Measurements from ENCODE around the gene NCOA1. TPM values are rescaled to one million over a fixed set of nuclear protein-coding genes. Genes with fewer than 3 reads are reported as not detected.

Gene NCOA1
- total and polyA plus RNA-seq, 2 of the 4 experiments (the other 2 are of a cell fraction), result 6.7 to 11.3 TPM

GRCh38 chr2:24650997-24651642 lies 160.1 kb downstream of the NCOA1 start:
- Histone ChIP-seq H4K20me1 (ENCODE audit: insufficient read depth, low read length) (no peaks in the 10 kb centered on the region), H3K4me1 (ENCODE audit: control insufficient read depth, insufficient read depth, low read length) (no peaks in the 10 kb centered on the region), H3K14ac (replicated peaks; ENCODE audit: low read depth, low read length) (no peak overlapping the region), H3K79me1 (ENCODE audit: low read depth in 1 of 2, low read length in 2 of 2) (no peaks in the 10 kb centered on the region; a peak in 1 of 4 replicates), H2BK120ac (ENCODE audit: low read depth, low read length) (no peak overlapping the region), H2AK9ac (replicated peaks; ENCODE audit: low read depth, low read length, poor library complexity) (no peak overlapping the region), H3K27me3 (ENCODE audit: control insufficient read depth, insufficient read depth, low read length) (no peaks in the 10 kb centered on the region), H4K91ac (ENCODE audit: insufficient read depth, low read depth, low read length) (no peak overlapping the region), H2BK15ac (ENCODE audit: low read depth, low read length) (no peak overlapping the region), H3K18ac (ENCODE audit: low read depth, low read length) (no peak overlapping the region), H3K9me3 (ENCODE audit: control insufficient read depth, insufficient read depth, low read length) (no peaks in the 10 kb centered on the region), H2AK5ac (ENCODE audit: low read depth, low read length) (no peak overlapping the region), H3K27ac (ENCODE audit: insufficient read depth, low read length) (no peak overlapping the region), H2BK5ac (ENCODE audit: low read depth, low read length, poor library complexity, severe bottlenecking) (no peak overlapping the region), H2AFZ (replicated peaks; ENCODE audit: low read length, poor library complexity) (no peak overlapping the region), H3K9ac (ENCODE audit: low read depth, low read length) (no peak overlapping the region), H3K23ac (ENCODE audit: low read depth, low read length) (no peak overlapping the region), H2BK20ac (ENCODE audit: low read depth, low read length) (no peak overlapping the region), H3K9me1 (ENCODE audit: insufficient read depth, low read length) (no peaks in the 10 kb centered on the region), H3K56ac (ENCODE audit: extremely low read depth, insufficient read depth, low read length) (no peak overlapping the region), H3K4me2 (ENCODE audit: low read depth, low read length) (no peak overlapping the region), H3K36me3 (ENCODE audit: control insufficient read depth, insufficient read depth, low read length) (no peaks in the 10 kb centered on the region), H4K5ac (ENCODE audit: low read depth, low read length) (no peak overlapping the region), H4K8ac (ENCODE audit: low read depth in 2 of 2, low read length in 2 of 2) (no peak overlapping the region), H3K4me3 (ENCODE audit: insufficient read depth, low read depth, low read length) (no peak overlapping the region), H3K4ac (ENCODE audit: low read depth, low read length) (no peak overlapping the region)
- TF ChIP-seq MXI1 (IDR thresholded peaks at IDR 0.05; ENCODE audit: borderline replicate concordance, low read depth, low read length) (no peak), NFE2L2 (IDR thresholded peaks at IDR 0.05; ENCODE audit: low read depth, low read length) (no peak), MAFK (IDR thresholded peaks at IDR 0.05; ENCODE audit: low read depth, low read length) (no peak), CHD1 (IDR thresholded peaks at IDR 0.05; ENCODE audit: low read depth, low read length) (no peak), MAZ (IDR thresholded peaks at IDR 0.05; ENCODE audit: borderline replicate concordance, low read depth, low read length) (no peak), CEBPB (IDR thresholded peaks at IDR 0.05; ENCODE audit: low read depth, low read length) (0 out of 2 replicates have a peak, but pooled peaks have one; percentile 24), POLR2A (IDR thresholded peaks at IDR 0.05; ENCODE audit: low read depth, low read length) (no peak), CTCF (conservative IDR thresholded peaks at IDR 0.05; ENCODE audit: low read depth, low read length) (no peak)
- ChIA-PET POLR2A (ENCODE audit: unreplicated experiment) (no interaction called here), CTCF (no interaction called here)
- in situ Hi-C loops (cut with MboI; ENCODE audit: low sequenced_read_pairs) (no loop called here), intact Hi-C loops (cut with micrococcal nuclease) (loop anchor here (5.0 kb wide), 1 partner anchor 59 kb away; no protein-coding TSS in a partner anchor), dilution Hi-C loops (cut with HindIII; ENCODE audit: low sequenced_read_pairs, unreplicated experiment) (no loop called here)
- BruUV-seq (replicated peaks), result no TSS peak
- DNase-seq (no peak), ATAC-seq (ENCODE audit: low read depth) (no peak)

Data from IMR-90 (cell line).